NB4 (cell line): ENCODE results near the gene PPP4R2.

ENCODE experiments used
- POLR2A ChIP-seq: IDR thresholded peaks from 2 replicates; pipeline ENCODE4 v1.6.1; 2011; ENCODE audit warnings: mild to moderate bottlenecking; ENCODE audit not compliant: insufficient read length; ENCODE audit errors: extremely low read depth
- TF ChIP-seq, protein P1 (sequence below): IDR thresholded peaks from one replicate; pipeline ENCODE4 v1.5.1; 2012; ENCODE audit warnings: low read depth, low read length

DNA sequence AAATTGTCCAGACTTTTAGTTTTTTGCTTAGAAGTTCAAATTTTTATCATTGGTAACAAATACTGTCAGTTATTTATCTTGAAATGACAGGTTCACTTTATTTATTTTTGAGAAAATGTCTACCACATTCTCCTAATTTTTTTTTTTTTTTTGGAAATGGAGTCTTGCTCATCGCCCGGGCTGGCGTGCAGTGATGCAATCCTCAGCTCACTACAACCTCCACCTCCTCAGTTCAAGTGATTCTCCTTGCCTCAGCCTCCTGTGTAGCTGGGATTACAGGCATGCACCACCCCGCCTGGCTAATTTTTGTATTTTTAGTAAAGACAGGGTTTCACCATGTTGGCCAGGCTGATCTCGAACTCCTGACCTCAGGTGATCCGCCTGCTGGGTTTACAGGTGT lies 48.8 kb downstream of the PPP4R2 start:
- TF ChIP-seq POLR2A, result no peak
- TF ChIP-seq, protein P1, sequence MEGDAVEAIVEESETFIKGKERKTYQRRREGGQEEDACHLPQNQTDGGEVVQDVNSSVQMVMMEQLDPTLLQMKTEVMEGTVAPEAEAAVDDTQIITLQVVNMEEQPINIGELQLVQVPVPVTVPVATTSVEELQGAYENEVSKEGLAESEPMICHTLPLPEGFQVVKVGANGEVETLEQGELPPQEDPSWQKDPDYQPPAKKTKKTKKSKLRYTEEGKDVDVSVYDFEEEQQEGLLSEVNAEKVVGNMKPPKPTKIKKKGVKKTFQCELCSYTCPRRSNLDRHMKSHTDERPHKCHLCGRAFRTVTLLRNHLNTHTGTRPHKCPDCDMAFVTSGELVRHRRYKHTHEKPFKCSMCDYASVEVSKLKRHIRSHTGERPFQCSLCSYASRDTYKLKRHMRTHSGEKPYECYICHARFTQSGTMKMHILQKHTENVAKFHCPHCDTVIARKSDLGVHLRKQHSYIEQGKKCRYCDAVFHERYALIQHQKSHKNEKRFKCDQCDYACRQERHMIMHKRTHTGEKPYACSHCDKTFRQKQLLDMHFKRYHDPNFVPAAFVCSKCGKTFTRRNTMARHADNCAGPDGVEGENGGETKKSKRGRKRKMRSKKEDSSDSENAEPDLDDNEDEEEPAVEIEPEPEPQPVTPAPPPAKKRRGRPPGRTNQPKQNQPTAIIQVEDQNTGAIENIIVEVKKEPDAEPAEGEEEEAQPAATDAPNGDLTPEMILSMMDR, result no peak
